ENCODE results near the gene SLC26A6.
A peak's percentile ranks its signal among the peaks of the same experiment; 100 is the strongest.

Gene SLC26A6

GRCh38 chr3:48599509-48600285, 35.6 kb downstream of the SLC26A6 start:
- H3K4me3 ChIP-seq (ENCODE audit: control insufficient read depth, low read depth, low read length): no peak overlapping the region
- no peak for TF ChIP-seq CTCF (conservative IDR thresholded peaks at IDR 0.05; ENCODE audit: control insufficient read depth, insufficient read depth, low read depth, low read length)
- DNase-seq (ENCODE audit: low read depth): no peak

GRCh38 chr3:48599077-48599501, 36.2 kb downstream of the SLC26A6 start:
- TF ChIP-seq CTCF (conservative IDR thresholded peaks at IDR 0.05; ENCODE audit: control insufficient read depth, insufficient read depth, low read depth, low read length): no peak
- no peak overlapping the region for H3K4me3 ChIP-seq (ENCODE audit: control insufficient read depth, low read depth, low read length)
- no peak for DNase-seq (ENCODE audit: low read depth)

- no peak overlapping the region for H3K4me3 ChIP-seq (ENCODE audit: control insufficient read depth, low read depth, low read length)
- no peak for TF ChIP-seq CTCF (conservative IDR thresholded peaks at IDR 0.05; ENCODE audit: control insufficient read depth, insufficient read depth, low read depth, low read length)
- peak; percentile 92 for DNase-seq (ENCODE audit: low read depth)
Observed at GRCh38 chr3:48598323-48599076, 36.8 kb downstream of the SLC26A6 start.

- H3K4me3 ChIP-seq (ENCODE audit: control insufficient read depth, low read depth, low read length): no peak overlapping the region
- TF ChIP-seq CTCF (conservative IDR thresholded peaks at IDR 0.05; ENCODE audit: control insufficient read depth, insufficient read depth, low read depth, low read length): no peak
- no peak for DNase-seq (ENCODE audit: low read depth)
Observed at GRCh38 chr3:48597408-48597800, 37.9 kb downstream of the SLC26A6 start.

GRCh38 chr3:48596676-48597407, 38.4 kb downstream of the SLC26A6 start:
- no peak for DNase-seq (ENCODE audit: low read depth)
- H3K4me3 ChIP-seq (ENCODE audit: control insufficient read depth, low read depth, low read length): no peak overlapping the region
- TF ChIP-seq CTCF (conservative IDR thresholded peaks at IDR 0.05; ENCODE audit: control insufficient read depth, insufficient read depth, low read depth, low read length): no peak

- H3K4me3 ChIP-seq (ENCODE audit: control insufficient read depth, low read depth, low read length): no peak overlapping the region
- DNase-seq (ENCODE audit: low read depth): no peak
- TF ChIP-seq CTCF (conservative IDR thresholded peaks at IDR 0.05; ENCODE audit: control insufficient read depth, insufficient read depth, low read depth, low read length): no peak
Observed at GRCh38 chr3:48596157-48596556, 39.1 kb downstream of the SLC26A6 start.

Measured in fibroblast of mammary gland (primary cell).